ENCODE results near the gene TAF4B. TPM values are rescaled to one million over a fixed set of nuclear protein-coding genes. Genes with fewer than 3 reads are reported as not detected.

Gene TAF4B
- total and polyA plus RNA-seq, 9 of the 15 experiments (the other 6 are each of a cell fraction or from before 2014, with no cell fraction given) = 4.5 to 25.3 (median 20.5) TPM

GRCh38 chr18:26277374-26277773 lies 51.1 kb downstream of the TAF4B start (continued):
- TF ChIP-seq MTF1 (CRISPR knock-in tag; IDR thresholded peaks at IDR 0.05; ENCODE audit: borderline replicate concordance) (no peak), ARNT (IDR thresholded peaks at IDR 0.05) (no peak), ZNF780A (CRISPR knock-in tag; IDR thresholded peaks at IDR 0.05) (no peak), HNRNPUL1 (IDR thresholded peaks at IDR 0.05; ENCODE audit: low read length) (no peak), ZNF830 (CRISPR knock-in tag; IDR thresholded peaks at IDR 0.05) (no peak), E4F1 (CRISPR knock-in tag; IDR thresholded peaks at IDR 0.05; ENCODE audit: borderline replicate concordance) (no peak)
- TF ChIP-seq, protein P1, sequence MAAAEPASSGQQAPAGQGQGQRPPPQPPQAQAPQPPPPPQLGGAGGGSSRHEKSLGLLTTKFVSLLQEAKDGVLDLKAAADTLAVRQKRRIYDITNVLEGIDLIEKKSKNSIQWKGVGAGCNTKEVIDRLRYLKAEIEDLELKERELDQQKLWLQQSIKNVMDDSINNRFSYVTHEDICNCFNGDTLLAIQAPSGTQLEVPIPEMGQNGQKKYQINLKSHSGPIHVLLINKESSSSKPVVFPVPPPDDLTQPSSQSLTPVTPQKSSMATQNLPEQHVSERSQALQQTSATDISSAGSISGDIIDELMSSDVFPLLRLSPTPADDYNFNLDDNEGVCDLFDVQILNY (CRISPR knock-in tag; IDR thresholded peaks at IDR 0.05) = no peak
- TF ChIP-seq, protein P2, sequence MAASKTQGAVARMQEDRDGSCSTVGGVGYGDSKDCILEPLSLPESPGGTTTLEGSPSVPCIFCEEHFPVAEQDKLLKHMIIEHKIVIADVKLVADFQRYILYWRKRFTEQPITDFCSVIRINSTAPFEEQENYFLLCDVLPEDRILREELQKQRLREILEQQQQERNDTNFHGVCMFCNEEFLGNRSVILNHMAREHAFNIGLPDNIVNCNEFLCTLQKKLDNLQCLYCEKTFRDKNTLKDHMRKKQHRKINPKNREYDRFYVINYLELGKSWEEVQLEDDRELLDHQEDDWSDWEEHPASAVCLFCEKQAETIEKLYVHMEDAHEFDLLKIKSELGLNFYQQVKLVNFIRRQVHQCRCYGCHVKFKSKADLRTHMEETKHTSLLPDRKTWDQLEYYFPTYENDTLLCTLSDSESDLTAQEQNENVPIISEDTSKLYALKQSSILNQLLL (CRISPR knock-in tag; IDR thresholded peaks at IDR 0.05; ENCODE audit: borderline replicate concordance) = no peak
